Uterus (tissue), 4 donors: ENCODE data around the gene DHX29. TPM values are rescaled to one million over a fixed set of nuclear protein-coding genes. Genes with fewer than 3 reads are reported as not detected.

Experiments used
- DNase-seq, 2 donors: peaks; one replicate each; pipeline ENCODE4 v3.0.0-alpha.2; 2019 to 2020
- H3K27ac ChIP-seq, 2 donors: fragments of 200-600 bp; sonication (generic); 1 replicate in 1 of 2; 2 replicates in 1 of 2; pipeline ENCODE4 v1.5.1; 2016 to 2018
- H3K27me3 ChIP-seq, 2 donors: fragments of 200-600 bp; sonication (generic); one replicate each; pipeline ENCODE4 v1.5.1; 2018 to 2019; ENCODE audit warnings: control low read depth in 1 of 2
- H3K36me3 ChIP-seq, 2 donors: fragments of 200-600 bp; sonication (generic); one replicate each; pipeline ENCODE4 v1.5.1; 2019; ENCODE audit warnings: control low read depth in 1 of 2
- H3K4me1 ChIP-seq, 2 donors: fragments of 200-600 bp; sonication (generic); one replicate each; pipeline ENCODE4 v1.5.1; 2018 to 2019; ENCODE audit warnings: control low read depth in 1 of 2
- H3K4me3 ChIP-seq, 2 donors: fragments of 200-600 bp; sonication (generic); 1 replicate in 1 of 2; 2 replicates in 1 of 2; pipeline ENCODE4 v1.5.1; 2018 to 2019; ENCODE audit warnings: mild to moderate bottlenecking in 1 of 2
- H3K9me3 ChIP-seq, 2 donors: fragments of 200-600 bp; sonication (generic); one replicate each; pipeline ENCODE4 v1.5.1; 2019; ENCODE audit warnings: control low read depth in 1 of 2
- POLR2A ChIP-seq, 2 donors: fragments of 450-650 bp; IDR thresholded peaks; one replicate each; pipeline ENCODE4 v1.6.1; 2016; ENCODE audit warnings: antibody characterized with exemption in 2 of 2, mild to moderate bottlenecking in 1 of 2, moderate library complexity in 1 of 2
- intact Hi-C: fragments of 100-400 bp; cut with DNase I; formaldehyde crosslinking; loops from one replicate; pipeline ENCODE4 v1.15.1; 2023; ENCODE audit warnings: low total_unique reads
- total RNA-seq, 4 donors: library from RNA; depleted of rRNA in 3 of 4; stranded (reverse); fragments of >200 nt in 3 of 4; gene quantifications; one replicate each; pipeline versions ENCODE4 v1.1.0 to v1.2.4, GENCODE V29; 2014 to 2023
- TF ChIP-seq, protein P1 (sequence below), 4 experiments: fragments of 200-600 bp in 2 of 4; fragments of 450-650 bp in 2 of 4; sonication (generic) in 2 of 4; IDR thresholded peaks; one replicate each; pipeline ENCODE4 v1.5.1; 2016 to 2019; ENCODE audit warnings: antibody characterized with exemption in 4 of 4, mild to moderate bottlenecking in 2 of 4, moderate library complexity in 1 of 4
- donor health status: DM: yes; HTN: yes; CAD: no.

Gene DHX29
- total RNA-seq, 4 donors from 2014 or later, result 22.0 to 44.4 (median 27.0) TPM

GRCh38 chr5:55316837-55317236 lies 9.3 kb upstream of the DHX29 start:
- Histone ChIP-seq H3K9me3 (no peaks in the 10 kb centered on the region), H3K36me3 (no peaks in the 10 kb centered on the region), H3K4me1 (peaks cover 0 to 4% of the 10 kb centered on the region in 2 donors), H3K27ac (no peak overlapping the region), H3K27me3 (no peaks in the 10 kb centered on the region), H3K4me3 (no peak overlapping the region)
- intact Hi-C loops, result no loop called here
- no peak for DNase-seq
- TF ChIP-seq POLR2A (IDR thresholded peaks at IDR 0.05), result no peak

DNA sequence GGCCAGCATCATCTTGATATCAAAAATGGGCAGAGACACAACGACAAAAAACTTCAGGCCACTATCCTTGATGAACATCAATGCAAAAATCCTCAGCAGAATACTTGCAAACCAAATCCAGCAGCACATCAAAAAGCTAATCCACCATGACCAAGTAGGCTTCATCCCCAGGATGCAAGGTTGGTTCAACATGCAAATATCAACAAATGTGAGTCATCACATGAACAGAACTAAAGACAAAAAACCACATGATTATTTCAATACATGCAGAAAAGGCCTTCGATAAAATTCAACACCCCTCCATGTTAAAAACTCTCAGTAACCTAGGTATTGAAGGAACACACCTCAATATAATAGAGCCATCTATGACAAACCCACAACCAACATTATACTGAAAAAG lies 8.8 kb upstream of the DHX29 start:
- no peak overlapping the region for H3K4me3 ChIP-seq
- H3K27me3 ChIP-seq, result no peaks in the 10 kb centered on the region
- no peaks in the 10 kb centered on the region for H3K36me3 ChIP-seq
- no peak overlapping the region for H3K27ac ChIP-seq
- H3K9me3 ChIP-seq, result no peaks in the 10 kb centered on the region
- peaks cover 0 to 4% of the 10 kb centered on the region in 2 donors for H3K4me1 ChIP-seq
- intact Hi-C loops, result no loop called here
- no peak for DNase-seq
- TF ChIP-seq, protein P1, sequence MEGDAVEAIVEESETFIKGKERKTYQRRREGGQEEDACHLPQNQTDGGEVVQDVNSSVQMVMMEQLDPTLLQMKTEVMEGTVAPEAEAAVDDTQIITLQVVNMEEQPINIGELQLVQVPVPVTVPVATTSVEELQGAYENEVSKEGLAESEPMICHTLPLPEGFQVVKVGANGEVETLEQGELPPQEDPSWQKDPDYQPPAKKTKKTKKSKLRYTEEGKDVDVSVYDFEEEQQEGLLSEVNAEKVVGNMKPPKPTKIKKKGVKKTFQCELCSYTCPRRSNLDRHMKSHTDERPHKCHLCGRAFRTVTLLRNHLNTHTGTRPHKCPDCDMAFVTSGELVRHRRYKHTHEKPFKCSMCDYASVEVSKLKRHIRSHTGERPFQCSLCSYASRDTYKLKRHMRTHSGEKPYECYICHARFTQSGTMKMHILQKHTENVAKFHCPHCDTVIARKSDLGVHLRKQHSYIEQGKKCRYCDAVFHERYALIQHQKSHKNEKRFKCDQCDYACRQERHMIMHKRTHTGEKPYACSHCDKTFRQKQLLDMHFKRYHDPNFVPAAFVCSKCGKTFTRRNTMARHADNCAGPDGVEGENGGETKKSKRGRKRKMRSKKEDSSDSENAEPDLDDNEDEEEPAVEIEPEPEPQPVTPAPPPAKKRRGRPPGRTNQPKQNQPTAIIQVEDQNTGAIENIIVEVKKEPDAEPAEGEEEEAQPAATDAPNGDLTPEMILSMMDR (IDR thresholded peaks at IDR 0.05), result no peak
- no peak for TF ChIP-seq POLR2A (IDR thresholded peaks at IDR 0.05)

- Histone ChIP-seq H3K4me1 (no peaks in the 10 kb centered on the region), H3K27ac (no peak overlapping the region), H3K36me3 (no peaks in the 10 kb centered on the region), H3K27me3 (no peaks in the 10 kb centered on the region), H3K4me3 (no peak overlapping the region), H3K9me3 (no peaks in the 10 kb centered on the region)
- no peak for TF ChIP-seq POLR2A (IDR thresholded peaks at IDR 0.05)
- DNase-seq, result no peak
- intact Hi-C loops, result no loop called here
Observed at GRCh38 chr5:55313870-55314617, 6.5 kb upstream of the DHX29 start.

GRCh38 chr5:55308254-55308836 lies 851 bp upstream of the DHX29 start:
- TF ChIP-seq POLR2A (IDR thresholded peaks at IDR 0.05), result no peak
- TF ChIP-seq, protein P1 (IDR thresholded peaks at IDR 0.05), result no peak
- DNase-seq, result no peak
- intact Hi-C loops, result no loop called here
- no peaks in the 10 kb centered on the region for H3K9me3 ChIP-seq
- H3K36me3 ChIP-seq, result no peaks in the 10 kb centered on the region
- peaks cover 0 to 15% of the 10 kb centered on the region in 2 donors for H3K4me1 ChIP-seq
- peak overlapping the region; percentile 64 to 78 for H3K4me3 ChIP-seq
- H3K27ac ChIP-seq, result peak overlapping the region; percentile 94
- H3K27me3 ChIP-seq, result no peaks in the 10 kb centered on the region

DNA sequence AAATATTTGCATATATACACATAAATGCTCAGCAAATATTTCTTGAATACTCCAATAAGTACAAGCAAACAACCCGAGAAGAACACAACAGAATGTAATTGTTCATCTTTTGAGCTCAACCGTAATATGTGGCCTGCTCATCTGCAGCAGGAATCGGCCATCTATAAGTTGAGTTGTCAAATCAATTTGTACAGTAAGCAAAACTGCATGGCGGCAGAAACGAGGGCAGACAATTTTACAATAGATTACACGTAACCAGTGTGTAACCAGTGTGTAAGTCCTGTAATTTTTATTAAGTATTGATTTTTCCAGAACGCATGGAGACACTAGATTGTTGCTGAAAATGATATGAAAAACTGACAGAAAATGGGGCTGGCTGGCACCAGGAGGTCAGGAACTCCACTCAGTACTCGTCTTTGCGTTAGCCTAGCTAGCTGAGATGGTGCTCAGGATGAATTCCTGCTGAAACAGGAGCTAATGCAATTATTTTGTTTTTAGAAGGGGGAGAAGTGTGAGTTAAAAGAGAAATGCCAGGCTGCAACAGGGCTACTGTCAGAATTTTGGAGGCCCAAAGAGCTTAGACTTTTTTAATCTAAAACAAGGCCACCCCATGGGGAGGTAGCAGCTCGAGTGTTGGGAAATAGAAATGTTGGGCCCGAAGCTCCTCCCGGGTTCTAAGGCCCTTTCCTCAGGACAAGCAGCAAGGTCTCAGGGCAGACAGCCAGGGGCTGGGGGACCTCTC lies 682 bp downstream of the DHX29 start:
- H3K27me3 ChIP-seq, result no peaks in the 10 kb centered on the region
- peak overlapping the region; percentile 94 for H3K27ac ChIP-seq
- intact Hi-C loops, result no loop called here
- peaks cover 0 to 15% of the 10 kb centered on the region in 2 donors for H3K4me1 ChIP-seq
- H3K36me3 ChIP-seq, result no peaks in the 10 kb centered on the region
- DNase-seq, result no peak
- H3K9me3 ChIP-seq, result no peaks in the 10 kb centered on the region
- TF ChIP-seq, protein P1 (IDR thresholded peaks at IDR 0.05), result no peak
- TF ChIP-seq POLR2A (IDR thresholded peaks at IDR 0.05), result no peak
- H3K4me3 ChIP-seq, result peak overlapping the region; percentile 64 to 78

DNA sequence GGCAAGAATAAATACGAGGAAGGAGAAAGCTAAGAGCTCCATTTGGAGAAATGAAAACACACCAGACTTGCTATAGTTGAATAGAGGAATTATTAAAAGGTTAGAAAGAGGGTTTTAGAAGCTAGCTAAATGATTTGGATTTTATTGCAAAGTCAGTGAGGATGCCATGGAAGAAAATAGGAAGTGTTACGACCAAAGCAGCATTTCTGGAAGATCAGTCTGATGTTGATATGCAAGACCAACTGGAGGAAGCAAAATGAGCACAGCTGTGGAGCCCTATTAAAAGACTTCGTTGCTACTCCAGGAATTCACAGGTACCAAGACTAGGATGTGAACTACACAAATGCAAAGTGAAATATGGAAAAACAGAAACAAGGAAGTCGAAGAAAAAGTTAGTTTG lies 2.1 kb downstream of the DHX29 start:
- Histone ChIP-seq H3K9me3 (no peaks in the 10 kb centered on the region), H3K4me3 (no peak overlapping the region), H3K27ac (no peak overlapping the region), H3K36me3 (no peaks in the 10 kb centered on the region), H3K27me3 (no peaks in the 10 kb centered on the region), H3K4me1 (peaks cover 0 to 15% of the 10 kb centered on the region in 2 donors)
- TF ChIP-seq, protein P1 (IDR thresholded peaks at IDR 0.05), result no peak
- no peak for TF ChIP-seq POLR2A (IDR thresholded peaks at IDR 0.05)
- no peak for DNase-seq
- intact Hi-C loops, result no loop called here
